Liver (tissue), 9 donors: Measurements from ENCODE around the gene ZNF839. TPM values are rescaled to one million over a fixed set of nuclear protein-coding genes. Genes with fewer than 3 reads are reported as not detected.

Experiments used
- DNase-seq: peaks from one replicate; pipeline ENCODE4 v3.0.0-alpha.2; 2017; ENCODE audit warnings: low spot score
- H3K27ac ChIP-seq, 2 donors: one replicate each; pipeline ENCODE4 v1.7.0; 2013; ENCODE audit warnings: inconsistent platforms in 2 of 2, low read length in 2 of 2, control low read depth in 1 of 2, low read depth in 1 of 2, mild to moderate bottlenecking in 1 of 2
- H3K27me3 ChIP-seq, 4 donors: one replicate each; pipeline versions ENCODE4 v1.6.1 to v1.7.0; 2013; ENCODE audit warnings: low read length in 3 of 4, inconsistent platforms in 1 of 4, mild to moderate bottlenecking in 1 of 4, moderate library complexity in 1 of 4; ENCODE audit not compliant: control insufficient read depth in 4 of 4, insufficient read depth in 4 of 4
- H3K36me3 ChIP-seq, 4 donors: one replicate each; pipeline versions ENCODE4 v1.6.1 to v1.7.0; 2013; ENCODE audit warnings: low read length in 3 of 4, mild to moderate bottlenecking in 3 of 4, low read depth in 1 of 4, moderate library complexity in 1 of 4; ENCODE audit not compliant: control insufficient read depth in 4 of 4, insufficient read depth in 3 of 4
- H3K4me1 ChIP-seq, 4 donors: one replicate each; pipeline versions ENCODE4 v1.6.1 to v1.7.0; 2013; ENCODE audit warnings: low read length in 3 of 4, mild to moderate bottlenecking in 3 of 4, moderate library complexity in 1 of 4; ENCODE audit not compliant: control insufficient read depth in 4 of 4, insufficient read depth in 4 of 4
- H3K4me3 ChIP-seq, 3 donors: one replicate each; pipeline versions ENCODE4 v1.6.1 to v1.7.0; 2013; ENCODE audit warnings: low read length in 3 of 3, control low read depth in 1 of 3, low read depth in 1 of 3, mild to moderate bottlenecking in 1 of 3
- H3K9ac ChIP-seq, 2 donors: one replicate each; pipeline ENCODE4 v1.7.0; 2013; ENCODE audit warnings: low read length in 2 of 2, mild to moderate bottlenecking in 2 of 2, moderate library complexity in 2 of 2, control low read depth in 1 of 2, low read depth in 1 of 2
- H3K9me3 ChIP-seq, 4 donors: one replicate each; pipeline versions ENCODE4 v1.6.1 to v1.7.0; 2013; ENCODE audit warnings: low read length in 3 of 4; ENCODE audit not compliant: control insufficient read depth in 4 of 4
- EGR1 ChIP-seq, 2 donors: IDR thresholded peaks; 2 replicates each; pipeline ENCODE4 v1.6.1; 2016 to 2018; ENCODE audit warnings: antibody characterized with exemption in 2 of 2, low read depth in 2 of 2
- FOXA1 ChIP-seq: IDR thresholded peaks from 2 replicates; pipeline ENCODE4 v1.6.1; 2016; ENCODE audit warnings: antibody characterized with exemption
- FOXA2 ChIP-seq: IDR thresholded peaks from 2 replicates; pipeline ENCODE4 v1.6.1; 2016; ENCODE audit warnings: antibody characterized with exemption
- GABPA ChIP-seq, 2 donors: IDR thresholded peaks in 1 of 2; conservative IDR thresholded peaks in 1 of 2; 2 replicates each; pipeline ENCODE4 v1.6.1; 2016; ENCODE audit warnings: antibody characterized with exemption in 2 of 2, mild to moderate bottlenecking in 1 of 2, moderate library complexity in 1 of 2
- HNF4A ChIP-seq, 2 donors: conservative IDR thresholded peaks; 2 replicates each; pipeline ENCODE4 v1.6.1; 2016; ENCODE audit warnings: antibody characterized with exemption in 2 of 2, mild to moderate bottlenecking in 2 of 2
- HNF4G ChIP-seq: IDR thresholded peaks from 2 replicates; pipeline ENCODE4 v1.6.1; 2016; ENCODE audit warnings: antibody characterized with exemption
- JUND ChIP-seq, 2 donors: IDR thresholded peaks; 2 replicates each; pipeline ENCODE4 v1.6.1; 2016; ENCODE audit warnings: antibody characterized with exemption in 2 of 2
- MAX ChIP-seq: IDR thresholded peaks from 2 replicates; pipeline ENCODE4 v1.6.1; 2016; ENCODE audit warnings: antibody characterized with exemption
- NR2F2 ChIP-seq: IDR thresholded peaks from 2 replicates; pipeline ENCODE4 v1.6.1; 2016; ENCODE audit warnings: antibody characterized with exemption
- RAD21 ChIP-seq, 2 donors: IDR thresholded peaks; 2 replicates each; pipeline ENCODE4 v1.6.1; 2016; ENCODE audit warnings: antibody characterized with exemption in 2 of 2, mild to moderate bottlenecking in 2 of 2
- REST ChIP-seq: IDR thresholded peaks from 2 replicates; pipeline ENCODE4 v1.6.1; 2016; ENCODE audit warnings: antibody characterized with exemption, mild to moderate bottlenecking
- RXRA ChIP-seq, 2 donors: IDR thresholded peaks; 2 replicates each; pipeline ENCODE4 v1.6.1; 2017 to 2018; ENCODE audit warnings: antibody characterized with exemption in 2 of 2, mild to moderate bottlenecking in 1 of 2
- SP1 ChIP-seq: IDR thresholded peaks from 2 replicates; pipeline ENCODE4 v1.6.1; 2018; ENCODE audit warnings: antibody characterized with exemption, mild to moderate bottlenecking
- TAF1 ChIP-seq: conservative IDR thresholded peaks from 2 replicates; pipeline ENCODE4 v1.6.1; 2016; ENCODE audit warnings: antibody characterized with exemption, mild to moderate bottlenecking
- YY1 ChIP-seq: IDR thresholded peaks from 2 replicates; pipeline ENCODE4 v1.6.1; 2016; ENCODE audit warnings: antibody characterized with exemption, mild to moderate bottlenecking
- ZBTB33 ChIP-seq: IDR thresholded peaks from 2 replicates; pipeline ENCODE4 v1.6.1; 2016; ENCODE audit warnings: antibody characterized with exemption
- WGBS: extraction: QIAGEN DNeasy Blood & Tissue Kit; methylation state at CpG from one replicate; pipeline ENCODE4 v1.1.7; 2013; 5-methylcytosine and 5-hydroxymethylcytosine counted together
- polyA plus RNA-seq, 2 donors: library from polyadenylated mRNA; stranded (reverse) in 1 of 2; unstranded in 1 of 2; fragments of 200-250 nt in 1 of 2; fragments of >200 nt in 1 of 2; fragmentation: Nextera tagmentation in 1 of 2; extraction: Ambion mirVana in 1 of 2; gene quantifications; one replicate each; pipeline versions ENCODE4 v1.2.1 to v1.2.3, GENCODE V29; 2013 to 2015
- total RNA-seq, 2 donors: library from RNA; depleted of rRNA; stranded (reverse); fragments of >200 nt; gene quantifications; one replicate each; pipeline ENCODE4 v1.2.3, GENCODE V29; 2014
- TF ChIP-seq, protein P1 (sequence below): IDR thresholded peaks from 2 replicates; pipeline ENCODE4 v1.6.1; 2016; ENCODE audit warnings: antibody characterized with exemption
- TF ChIP-seq, protein P2 (sequence below): fragments of 150-350 bp; IDR thresholded peaks from 2 replicates; pipeline ENCODE4 v1.5.1; 2017; ENCODE audit warnings: improper control_type of control experiment, low read depth, low read length; ENCODE audit not compliant: missing input control
- donor health status: healthy.
- donor health status: healthy.
- donor health status: healthy.
- donor health status: healthy.
- donor health status: healthy.

Gene ZNF839
- total and polyA plus RNA-seq, 4 donors, result 3.1 to 5.6 (median 4.3) TPM

DNA sequence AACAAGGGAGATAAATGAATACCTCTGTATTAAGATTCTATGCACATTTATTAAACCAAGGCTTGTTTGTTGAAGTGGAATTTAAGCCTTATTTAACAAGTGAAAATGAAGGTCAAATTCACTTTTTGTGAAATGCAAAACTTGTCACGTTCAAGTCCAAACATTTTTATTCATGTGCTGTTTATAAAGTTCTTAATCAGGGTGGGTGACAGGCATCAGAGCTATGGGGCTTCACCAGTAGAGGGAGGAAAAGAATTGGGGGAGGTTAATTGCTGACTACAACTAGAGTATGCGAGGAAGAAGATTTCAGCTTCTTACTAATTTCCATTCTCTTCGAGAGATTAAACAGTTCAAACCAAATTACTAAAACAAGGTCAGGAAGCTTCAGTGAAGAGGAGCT, 24.3 kb upstream of the ZNF839 start:
- no peak overlapping the region for H3K27ac ChIP-seq
- WGBS, result 73% methylated on average over 3 of the region's 3 CpGs
- H3K4me3 ChIP-seq, result no peak overlapping the region
- peaks cover 0 to 7% (median 3%) of the 10 kb centered on the region in 4 donors for H3K4me1 ChIP-seq
- no peaks in the 10 kb centered on the region for H3K27me3 ChIP-seq
- H3K9me3 ChIP-seq, result no peaks in the 10 kb centered on the region
- TF ChIP-seq, protein P1, sequence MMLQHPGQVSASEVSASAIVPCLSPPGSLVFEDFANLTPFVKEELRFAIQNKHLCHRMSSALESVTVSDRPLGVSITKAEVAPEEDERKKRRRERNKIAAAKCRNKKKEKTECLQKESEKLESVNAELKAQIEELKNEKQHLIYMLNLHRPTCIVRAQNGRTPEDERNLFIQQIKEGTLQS, result no peak
- no peak for TF ChIP-seq HNF4G
- no peak for TF ChIP-seq TAF1
- no peak for TF ChIP-seq EGR1 (IDR thresholded peaks at IDR 0.05; ENCODE audit: low read depth in 2 of 2)
- no peak for TF ChIP-seq MAX
- TF ChIP-seq JUND (IDR thresholded peaks at IDR 0.05), result no peak
- no peak for TF ChIP-seq SP1
- TF ChIP-seq RAD21 (IDR thresholded peaks at IDR 0.05), result no peak
- no peak for TF ChIP-seq HNF4A (conservative IDR thresholded peaks at IDR 0.05)
- TF ChIP-seq RXRA (IDR thresholded peaks at IDR 0.05), result no peak
- TF ChIP-seq, protein P2, sequence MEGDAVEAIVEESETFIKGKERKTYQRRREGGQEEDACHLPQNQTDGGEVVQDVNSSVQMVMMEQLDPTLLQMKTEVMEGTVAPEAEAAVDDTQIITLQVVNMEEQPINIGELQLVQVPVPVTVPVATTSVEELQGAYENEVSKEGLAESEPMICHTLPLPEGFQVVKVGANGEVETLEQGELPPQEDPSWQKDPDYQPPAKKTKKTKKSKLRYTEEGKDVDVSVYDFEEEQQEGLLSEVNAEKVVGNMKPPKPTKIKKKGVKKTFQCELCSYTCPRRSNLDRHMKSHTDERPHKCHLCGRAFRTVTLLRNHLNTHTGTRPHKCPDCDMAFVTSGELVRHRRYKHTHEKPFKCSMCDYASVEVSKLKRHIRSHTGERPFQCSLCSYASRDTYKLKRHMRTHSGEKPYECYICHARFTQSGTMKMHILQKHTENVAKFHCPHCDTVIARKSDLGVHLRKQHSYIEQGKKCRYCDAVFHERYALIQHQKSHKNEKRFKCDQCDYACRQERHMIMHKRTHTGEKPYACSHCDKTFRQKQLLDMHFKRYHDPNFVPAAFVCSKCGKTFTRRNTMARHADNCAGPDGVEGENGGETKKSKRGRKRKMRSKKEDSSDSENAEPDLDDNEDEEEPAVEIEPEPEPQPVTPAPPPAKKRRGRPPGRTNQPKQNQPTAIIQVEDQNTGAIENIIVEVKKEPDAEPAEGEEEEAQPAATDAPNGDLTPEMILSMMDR, result no peak
- TF ChIP-seq GABPA (IDR thresholded peaks at IDR 0.05 in 1 of 2, conservative IDR thresholded peaks at IDR 0.05 in 1 of 2), result no peak
- TF ChIP-seq ZBTB33, result no peak
- TF ChIP-seq NR2F2, result no peak
- no peak for TF ChIP-seq REST
- TF ChIP-seq FOXA2, result no peak
- no peak for TF ChIP-seq YY1
- TF ChIP-seq FOXA1, result no peak
- DNase-seq, result no peak
- no peak overlapping the region for H3K9ac ChIP-seq
- no peaks in the 10 kb centered on the region for H3K36me3 ChIP-seq
